Middle frontal gyrus (tissue), 1 donor: ENCODE results near the gene FASTK.

Experiments
- DNase-seq: peaks from one replicate; pipeline ENCODE4 v3.0.0-alpha.2; 2015; ENCODE audit warnings: low spot score; ENCODE audit errors: extremely low spot score

Gene FASTK

GRCh38 chr7:151083071-151083823, 2.6 kb upstream of the FASTK start, which contains the start of gene TMUB1:
Gene TMUB1 (minus strand): TSS chr7:151083493. CDS start chr7:151082563, 930 bp downstream.
- DNase-seq: no peak

- no peak for DNase-seq
These were observed 1.8 kb upstream of the FASTK start for GRCh38 chr7:151082141-151083070.

- no peak for DNase-seq
These were observed 827 bp upstream of the FASTK start for GRCh38 chr7:151081170-151082101.

GRCh38 chr7:151080067-151080521, 515 bp downstream of the FASTK start:
- DNase-seq: no peak

GRCh38 chr7:151079199-151079910, 1.3 kb downstream of the FASTK start:
- no peak for DNase-seq

DNA sequence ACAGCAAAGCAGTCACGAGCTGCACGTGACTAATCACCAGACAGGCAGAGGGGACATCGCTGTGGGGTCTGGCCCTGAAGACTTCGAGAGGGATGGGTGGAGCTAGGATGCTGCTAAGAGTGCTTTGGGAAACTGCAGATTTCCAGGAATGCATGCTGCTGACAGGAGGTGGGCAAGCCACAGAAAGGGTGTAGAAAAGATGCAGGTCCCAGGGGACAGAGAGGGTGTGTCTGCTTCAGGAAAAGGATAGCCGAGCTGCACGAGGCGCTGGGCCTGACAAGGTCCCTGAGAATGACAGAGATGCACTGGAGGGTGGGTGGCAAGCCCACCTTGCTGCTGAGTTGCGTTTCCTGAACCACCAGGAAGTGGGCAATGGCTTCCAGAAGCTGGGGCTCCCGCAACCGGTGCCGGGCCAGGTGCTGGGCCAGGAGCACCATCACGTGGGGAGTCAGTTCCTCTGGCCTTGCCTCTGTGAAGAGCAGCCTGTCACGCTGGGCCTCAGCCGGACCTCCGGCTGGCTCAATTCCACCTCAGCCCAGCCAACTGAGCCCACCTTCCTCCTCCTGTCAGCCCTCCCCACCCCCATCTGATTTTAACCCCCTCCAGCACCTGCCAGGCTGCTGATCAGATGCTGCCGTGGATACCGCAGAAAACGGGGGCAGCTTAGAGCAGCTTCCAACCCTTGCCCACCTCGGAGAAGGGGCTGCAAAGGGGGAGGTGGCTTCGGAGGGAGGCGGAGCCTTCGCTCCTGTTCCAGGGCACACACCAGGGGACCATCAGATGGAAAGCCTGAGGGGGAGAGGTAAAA, 2.2 kb downstream of the FASTK start:
- DNase-seq: no peak

DNA sequence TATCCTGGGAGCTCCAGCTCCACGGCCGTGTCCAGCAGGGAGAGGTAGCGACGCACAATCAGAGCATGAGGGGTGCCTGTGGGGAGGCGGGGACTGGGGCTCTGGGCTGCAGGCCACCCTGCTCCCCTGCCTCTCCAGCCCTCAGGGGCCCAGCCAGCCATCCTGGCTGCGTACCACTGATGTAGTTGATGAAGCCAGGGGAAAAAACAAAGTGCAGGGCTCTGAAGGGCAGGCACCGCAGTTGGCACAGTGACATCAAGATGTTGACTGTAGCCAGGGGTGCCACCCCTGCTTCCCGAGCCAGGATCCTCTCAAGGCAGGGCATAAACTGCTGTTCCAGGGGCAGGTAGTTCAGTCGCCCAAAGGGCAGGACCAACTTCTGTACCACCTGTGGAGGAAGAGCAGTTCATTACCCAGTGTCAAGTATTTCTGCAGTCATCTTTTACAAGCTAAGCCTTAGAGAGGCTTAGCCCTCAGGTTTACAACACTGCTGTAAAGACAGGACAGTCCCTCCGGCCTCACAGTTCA, 2.8 kb downstream of the FASTK start:
- no peak for DNase-seq

DNA sequence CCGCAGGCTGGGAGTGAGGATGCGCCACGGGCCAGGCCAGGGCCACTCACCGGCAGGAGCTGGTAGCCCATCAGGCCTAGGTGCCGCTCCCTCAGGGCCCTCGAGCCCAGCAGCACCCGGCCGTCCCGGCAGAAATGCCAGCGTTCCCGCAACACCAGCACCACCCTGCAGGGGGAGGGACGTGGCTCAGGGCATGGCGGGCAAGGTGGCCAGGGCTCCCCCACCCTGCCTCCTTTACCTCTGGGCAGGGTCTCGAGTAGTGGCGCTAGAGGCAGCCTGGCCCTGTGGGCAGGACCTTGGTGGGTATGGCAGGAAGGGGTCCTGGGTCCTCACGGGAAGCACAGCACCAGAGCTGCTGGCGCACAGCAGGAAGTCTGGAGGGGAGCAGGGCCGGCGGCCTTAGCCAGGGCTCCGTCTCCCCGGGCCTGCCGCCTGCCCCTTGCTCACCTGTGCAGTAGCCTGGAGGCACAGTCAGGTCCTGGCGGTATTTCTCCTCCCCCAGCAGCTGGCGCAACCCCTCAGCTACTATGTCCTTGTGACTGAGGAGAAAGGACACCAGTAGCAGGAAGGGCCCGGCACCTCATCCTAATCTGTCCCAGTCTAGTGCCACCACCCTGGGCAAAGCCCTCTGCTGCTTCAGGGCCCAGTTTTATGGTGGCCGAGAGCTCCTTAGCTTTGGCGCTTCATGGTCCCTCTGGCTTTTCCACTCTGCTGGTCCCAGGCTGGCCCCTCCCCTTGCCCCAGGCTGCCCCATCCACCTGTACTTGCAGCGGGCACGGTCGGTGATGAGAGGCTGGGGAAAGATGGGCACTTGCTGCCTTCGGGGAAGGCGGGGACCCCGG, 3.5 kb downstream of the FASTK start:
- no peak for DNase-seq

DNA sequence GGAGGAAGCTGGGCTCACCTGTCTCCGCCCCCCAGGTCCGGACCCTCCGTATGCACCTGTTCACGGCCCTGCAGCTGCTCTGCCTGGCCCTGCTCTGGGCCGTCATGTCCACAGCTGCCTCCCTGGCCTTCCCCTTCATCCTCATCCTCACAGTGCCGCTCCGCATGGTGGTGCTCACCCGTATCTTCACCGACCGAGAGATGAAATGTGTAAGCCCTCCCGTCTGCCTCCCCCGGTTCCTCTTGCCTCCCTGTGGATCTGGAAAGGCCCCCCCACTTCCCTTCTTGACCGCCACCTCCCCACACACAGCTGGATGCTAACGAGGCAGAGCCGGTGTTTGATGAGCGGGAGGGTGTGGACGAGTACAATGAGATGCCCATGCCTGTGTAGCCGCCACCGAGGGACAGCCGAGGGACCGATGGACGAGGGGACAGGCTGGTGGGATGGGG, 4.6 kb downstream of the FASTK start:
- no peak for DNase-seq

DNA sequence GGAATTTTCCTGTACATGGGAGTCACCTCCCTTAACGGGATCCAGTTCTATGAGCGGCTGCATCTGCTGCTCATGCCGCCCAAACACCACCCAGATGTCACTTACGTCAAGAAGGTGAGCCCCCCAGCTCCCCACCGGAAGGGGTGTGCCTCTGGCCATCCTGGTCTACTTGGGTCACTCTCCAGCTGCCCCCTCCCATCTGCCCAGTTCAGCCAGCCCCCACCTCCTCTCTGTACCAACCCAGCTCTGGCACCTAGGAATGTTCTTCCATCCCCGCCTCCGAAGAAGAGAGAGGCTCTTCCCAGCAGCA, 5.0 kb downstream of the FASTK start:
- no peak for DNase-seq

- no peak for DNase-seq
These were observed 5.6 kb downstream of the FASTK start for GRCh38 chr7:151074817-151075661.

DNA sequence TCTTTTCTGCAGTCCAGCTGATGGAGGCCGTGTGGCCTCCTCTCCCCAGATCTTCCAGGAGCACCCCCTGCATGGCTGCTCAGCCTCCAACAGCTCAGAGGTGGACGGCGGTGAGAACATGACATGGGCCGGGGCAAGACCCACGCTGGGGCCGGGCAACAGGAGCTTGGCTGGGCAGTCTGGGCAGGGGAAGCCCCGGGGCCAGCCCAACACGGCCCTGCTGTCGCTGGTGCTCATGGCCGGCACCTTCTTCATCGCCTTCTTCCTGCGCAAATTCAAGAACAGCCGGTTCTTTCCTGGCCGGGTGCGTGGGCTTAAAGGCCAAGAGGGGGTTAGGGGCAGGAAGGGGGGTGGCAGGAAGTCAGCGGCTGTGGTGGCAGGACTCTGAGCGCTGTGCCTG, 6.6 kb downstream of the FASTK start:
- no peak for DNase-seq

DNA sequence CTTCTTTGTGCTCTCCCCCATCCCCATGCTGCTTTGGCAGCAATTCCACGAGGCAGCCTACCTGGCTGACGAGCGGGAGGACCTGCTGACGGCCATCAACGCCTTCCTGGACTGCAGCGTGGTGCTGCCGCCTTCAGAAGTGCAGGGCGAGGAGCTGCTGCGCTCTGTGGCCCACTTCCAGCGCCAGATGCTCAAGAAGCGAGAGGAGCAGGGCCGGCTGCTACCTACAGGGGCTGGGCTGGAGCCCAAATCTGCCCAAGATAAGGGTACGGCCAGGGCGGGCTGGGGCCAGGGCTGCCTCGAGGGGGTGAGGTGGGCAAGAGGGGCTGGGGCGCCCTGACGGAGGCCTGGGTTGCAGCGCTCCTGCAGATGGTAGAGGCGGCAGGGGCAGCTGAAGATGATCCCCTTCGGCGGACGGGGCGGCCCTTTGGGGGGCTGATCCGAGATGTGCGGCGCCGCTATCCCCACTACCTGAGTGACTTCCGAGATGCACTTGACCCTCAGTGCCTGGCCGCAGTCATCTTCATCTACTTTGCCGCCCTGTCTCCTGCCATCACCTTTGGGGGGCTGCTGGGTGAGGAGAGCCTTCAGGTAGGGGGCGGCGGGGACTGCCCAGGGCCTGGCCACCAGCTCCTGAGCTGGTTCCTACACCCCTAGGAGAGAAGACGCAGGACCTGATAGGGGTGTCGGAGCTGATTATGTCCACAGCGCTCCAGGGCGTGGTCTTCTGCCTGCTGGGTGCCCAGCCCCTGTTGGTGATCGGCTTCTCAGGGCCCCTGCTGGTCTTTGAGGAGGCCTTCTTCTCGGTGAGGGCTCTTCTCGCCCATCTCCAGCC, 9.4 kb downstream of the FASTK start:
- DNase-seq: no peak

- no peak for DNase-seq
These were observed 10.0 kb downstream of the FASTK start for GRCh38 chr7:151070574-151070960.

- no peak for DNase-seq
These were observed 10.6 kb downstream of the FASTK start for GRCh38 chr7:151069841-151070573.
